NB4 (cell line): Measurements from ENCODE around the gene RNU6-9.
"Not testable (repeated sequence)": the region's sequence is repeated elsewhere in the genome, so short reads cannot be mapped to it uniquely, and the experiment has no call there.

Experiments
- POLR2A ChIP-seq: IDR thresholded peaks from 2 replicates; pipeline ENCODE4 v1.6.1; 2011; ENCODE audit warnings: mild to moderate bottlenecking; ENCODE audit not compliant: insufficient read length; ENCODE audit errors: extremely low read depth
- TF ChIP-seq, protein P1 (sequence below): IDR thresholded peaks from one replicate; pipeline ENCODE4 v1.5.1; 2012; ENCODE audit warnings: low read depth, low read length

DNA sequence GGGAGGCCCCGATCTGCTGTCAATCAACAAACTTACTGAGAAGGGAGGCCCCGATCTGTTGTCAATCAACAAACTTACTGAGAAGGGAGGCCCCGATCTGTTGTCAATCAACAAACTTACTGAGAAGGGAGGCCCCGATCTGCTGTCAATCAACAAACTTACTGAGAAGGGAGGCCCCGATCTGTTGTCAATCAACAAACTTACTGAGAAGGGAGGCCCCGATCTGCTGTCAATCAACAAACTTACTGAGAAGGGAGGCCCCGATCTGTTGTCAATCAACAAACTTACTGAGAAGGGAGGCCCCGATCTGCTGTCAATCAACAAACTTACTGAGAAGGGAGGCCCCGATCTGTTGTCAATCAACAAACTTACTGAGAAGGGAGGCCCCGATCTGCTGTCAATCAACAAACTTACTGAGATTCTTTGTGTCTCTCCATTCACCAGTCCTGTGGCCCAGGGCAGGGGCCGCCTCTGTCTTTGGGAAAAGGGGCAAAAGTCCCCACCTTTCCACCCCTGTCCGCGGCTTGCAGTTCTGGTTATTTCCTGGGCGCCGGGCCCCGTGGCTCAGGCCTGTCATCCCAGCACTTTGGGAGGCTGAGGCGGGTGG lies 39.6 kb upstream of the RNU6-9 start:
- TF ChIP-seq, protein P1, sequence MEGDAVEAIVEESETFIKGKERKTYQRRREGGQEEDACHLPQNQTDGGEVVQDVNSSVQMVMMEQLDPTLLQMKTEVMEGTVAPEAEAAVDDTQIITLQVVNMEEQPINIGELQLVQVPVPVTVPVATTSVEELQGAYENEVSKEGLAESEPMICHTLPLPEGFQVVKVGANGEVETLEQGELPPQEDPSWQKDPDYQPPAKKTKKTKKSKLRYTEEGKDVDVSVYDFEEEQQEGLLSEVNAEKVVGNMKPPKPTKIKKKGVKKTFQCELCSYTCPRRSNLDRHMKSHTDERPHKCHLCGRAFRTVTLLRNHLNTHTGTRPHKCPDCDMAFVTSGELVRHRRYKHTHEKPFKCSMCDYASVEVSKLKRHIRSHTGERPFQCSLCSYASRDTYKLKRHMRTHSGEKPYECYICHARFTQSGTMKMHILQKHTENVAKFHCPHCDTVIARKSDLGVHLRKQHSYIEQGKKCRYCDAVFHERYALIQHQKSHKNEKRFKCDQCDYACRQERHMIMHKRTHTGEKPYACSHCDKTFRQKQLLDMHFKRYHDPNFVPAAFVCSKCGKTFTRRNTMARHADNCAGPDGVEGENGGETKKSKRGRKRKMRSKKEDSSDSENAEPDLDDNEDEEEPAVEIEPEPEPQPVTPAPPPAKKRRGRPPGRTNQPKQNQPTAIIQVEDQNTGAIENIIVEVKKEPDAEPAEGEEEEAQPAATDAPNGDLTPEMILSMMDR, result not testable (repeated sequence)
- not testable (repeated sequence) for TF ChIP-seq POLR2A
